Adrenal gland (tissue), 5 donors: ENCODE results near the gene PCDHGA6.

Source experiments
- POLR2A ChIP-seq, 2 donors: fragments of 450-650 bp; IDR thresholded peaks; one replicate each; pipeline ENCODE4 v1.6.1; 2017; ENCODE audit warnings: antibody characterized with exemption in 2 of 2, mild to moderate bottlenecking in 2 of 2, moderate library complexity in 1 of 2
- TF ChIP-seq, protein P1 (sequence below), 6 experiments: fragments of 450-650 bp in 4 of 6; fragments of 200-600 bp in 2 of 6; sonication (generic) in 1 of 6; IDR thresholded peaks; 1 replicate in 5 of 6; 2 replicates in 1 of 6; pipeline versions ENCODE4 v1.5.1 to v1.8.0; 2016 to 2021; ENCODE audit warnings: antibody characterized with exemption in 6 of 6, mild to moderate bottlenecking in 2 of 6, moderate library complexity in 1 of 6
- donor health status: DM: no; HTN: no; CAD: no.

DNA sequence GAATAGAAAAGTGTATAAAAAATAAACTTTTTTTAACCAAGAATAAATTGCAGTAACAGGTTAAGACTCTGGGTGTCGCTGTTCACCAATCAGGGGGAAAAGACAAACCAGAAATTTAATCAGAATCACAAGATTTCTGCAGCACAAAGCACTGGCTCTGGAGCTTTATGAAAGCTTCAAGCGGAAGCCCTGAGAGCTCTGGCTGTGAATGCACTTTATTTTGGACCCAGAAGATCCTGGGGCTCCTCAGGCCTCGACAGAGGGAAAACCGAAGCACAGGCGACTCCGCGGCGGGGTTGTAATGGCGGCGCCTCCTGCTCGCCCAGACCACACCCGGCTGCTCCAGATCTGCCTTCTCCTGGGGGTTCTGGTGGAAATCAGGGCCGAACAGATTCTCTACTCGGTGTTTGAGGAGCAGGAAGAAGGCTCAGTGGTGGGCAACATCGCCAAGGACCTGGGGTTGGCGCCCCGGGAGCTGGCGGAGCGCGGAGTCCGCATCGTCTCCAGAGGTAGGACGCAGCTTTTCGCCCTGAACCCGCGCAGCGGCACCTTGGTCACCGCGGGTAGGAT is 18.7 kb upstream of the PCDHGA6 start, which contains the start of gene PCDHGA4:
- TF ChIP-seq, protein P1, sequence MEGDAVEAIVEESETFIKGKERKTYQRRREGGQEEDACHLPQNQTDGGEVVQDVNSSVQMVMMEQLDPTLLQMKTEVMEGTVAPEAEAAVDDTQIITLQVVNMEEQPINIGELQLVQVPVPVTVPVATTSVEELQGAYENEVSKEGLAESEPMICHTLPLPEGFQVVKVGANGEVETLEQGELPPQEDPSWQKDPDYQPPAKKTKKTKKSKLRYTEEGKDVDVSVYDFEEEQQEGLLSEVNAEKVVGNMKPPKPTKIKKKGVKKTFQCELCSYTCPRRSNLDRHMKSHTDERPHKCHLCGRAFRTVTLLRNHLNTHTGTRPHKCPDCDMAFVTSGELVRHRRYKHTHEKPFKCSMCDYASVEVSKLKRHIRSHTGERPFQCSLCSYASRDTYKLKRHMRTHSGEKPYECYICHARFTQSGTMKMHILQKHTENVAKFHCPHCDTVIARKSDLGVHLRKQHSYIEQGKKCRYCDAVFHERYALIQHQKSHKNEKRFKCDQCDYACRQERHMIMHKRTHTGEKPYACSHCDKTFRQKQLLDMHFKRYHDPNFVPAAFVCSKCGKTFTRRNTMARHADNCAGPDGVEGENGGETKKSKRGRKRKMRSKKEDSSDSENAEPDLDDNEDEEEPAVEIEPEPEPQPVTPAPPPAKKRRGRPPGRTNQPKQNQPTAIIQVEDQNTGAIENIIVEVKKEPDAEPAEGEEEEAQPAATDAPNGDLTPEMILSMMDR (IDR thresholded peaks at IDR 0.05): peak in 3 of 6 experiments; percentile 13 to 45 (median 17)
- TF ChIP-seq POLR2A (IDR thresholded peaks at IDR 0.05): no peak
